Large intestine (tissue), 3 donors: ENCODE results near the gene TMEM190. TPM values are rescaled to one million over a fixed set of nuclear protein-coding genes. Genes with fewer than 3 reads are reported as not detected.
A peak's percentile ranks its signal among the peaks of the same experiment; 100 is the strongest.
"Not testable (repeated sequence)": the region's sequence is repeated elsewhere in the genome, so short reads cannot be mapped to it uniquely, and the experiment has no call there.

Source experiments
- DNase-seq, 2 donors: peaks; one replicate each; pipeline versions ENCODE4 v3.0.0 to v3.0.0-alpha.2; 2013
- H3K27ac ChIP-seq: one replicate; pipeline ENCODE4 v1.5.1; 2013; ENCODE audit warnings: low read length
- H3K27me3 ChIP-seq: 2 replicates; pipeline ENCODE4 v1.6.1; 2013; ENCODE audit warnings: low read length; ENCODE audit not compliant: control insufficient read depth, insufficient read depth
- H3K36me3 ChIP-seq: 2 replicates; pipeline ENCODE4 v1.6.1; 2013; ENCODE audit warnings: low read length; ENCODE audit not compliant: control insufficient read depth, insufficient read depth
- H3K4me1 ChIP-seq: one replicate; pipeline ENCODE4 v1.6.1; 2013; ENCODE audit warnings: low read length; ENCODE audit not compliant: control insufficient read depth, insufficient read depth
- H3K4me3 ChIP-seq: one replicate; pipeline ENCODE4 v1.5.1; 2013; ENCODE audit warnings: low read length
- H3K9me3 ChIP-seq: one replicate; pipeline ENCODE4 v1.6.1; 2013; ENCODE audit warnings: mild to moderate bottlenecking, low read depth, low read length, moderate library complexity; ENCODE audit not compliant: control insufficient read depth
- WGBS: methylation state at CpG from one replicate; pipeline ENCODE4 v1.1.5; 2013; ENCODE audit warnings: low lambda C conversion rate; ENCODE audit not compliant: insufficient coverage; 5-methylcytosine and 5-hydroxymethylcytosine counted together
- polyA plus RNA-seq: library from polyadenylated mRNA; unstranded; fragments of 120-200 nt; gene quantifications from one replicate; pipeline ENCODE4 v1.2.1, GENCODE V29; 2013

Gene TMEM190
- polyA plus RNA-seq, 1 donor: 0.93 TPM

GRCh38 chr19:55392820-55393761 lies 16.5 kb downstream of the TMEM190 start:
- no peaks in the 10 kb centered on the region for H3K27me3 ChIP-seq
- DNase-seq: no peak
- no peak overlapping the region for H3K4me3 ChIP-seq
- peaks cover 38% of the 10 kb centered on the region for H3K36me3 ChIP-seq
- no peaks in the 10 kb centered on the region for H3K9me3 ChIP-seq
- peaks cover 4% of the 10 kb centered on the region for H3K4me1 ChIP-seq
- no peak overlapping the region for H3K27ac ChIP-seq
- no CpG with 5 or more reads among the region's 18 CpGs for WGBS

GRCh38 chr19:55398200-55398925 lies 21.7 kb downstream of the TMEM190 start:
- 100% methylated on average over 2 of the region's 12 CpGs for WGBS
- Histone ChIP-seq H3K9me3 (no peaks in the 10 kb centered on the region), H3K4me3 (no peak overlapping the region), H3K27ac (no peak overlapping the region), H3K4me1 (no peaks in the 10 kb centered on the region), H3K27me3 (no peaks in the 10 kb centered on the region), H3K36me3 (peaks cover 29% of the 10 kb centered on the region)
- DNase-seq: no peak

DNA sequence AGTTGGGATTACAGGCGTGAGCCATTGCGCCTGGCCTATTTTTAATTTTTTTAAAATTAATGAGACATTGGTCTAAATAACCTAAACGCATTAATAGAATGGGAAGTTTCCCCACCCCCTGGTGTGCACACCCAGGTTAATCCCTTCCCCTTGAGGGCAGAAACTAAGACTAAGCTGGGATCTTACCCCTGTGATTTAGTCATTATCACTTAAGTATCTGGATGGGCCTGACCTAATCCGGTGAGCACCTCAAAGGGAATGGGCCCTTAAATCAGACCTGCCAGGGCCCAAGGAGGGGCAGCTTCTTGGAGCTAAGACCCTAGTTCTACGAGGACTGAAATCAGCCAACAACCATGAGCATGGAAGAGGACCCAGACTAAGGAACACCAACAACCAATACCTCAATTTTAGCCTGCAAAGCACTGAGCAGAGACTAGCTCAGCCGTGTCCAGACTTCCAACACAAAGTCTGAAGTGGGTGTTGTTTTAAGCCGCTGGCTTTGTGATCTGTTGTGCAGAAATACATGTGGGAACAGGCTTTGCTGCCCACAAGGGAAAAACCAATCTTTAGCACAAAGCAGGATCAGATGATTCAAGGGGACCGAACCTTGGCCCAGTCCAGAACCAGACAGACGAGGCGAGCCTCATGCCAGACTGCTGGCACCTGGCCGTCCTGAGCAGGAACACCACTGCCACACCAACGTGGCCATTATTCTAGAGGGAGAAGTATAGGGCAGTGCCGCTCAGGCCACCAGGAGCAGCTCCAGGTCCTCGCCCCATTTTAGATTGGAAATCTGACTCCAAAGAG lies 23.9 kb downstream of the TMEM190 start:
- WGBS: no CpG with 5 or more reads among the region's 14 CpGs
- Histone ChIP-seq H3K36me3 (peaks cover 38% of the 10 kb centered on the region), H3K9me3 (no peaks in the 10 kb centered on the region), H3K4me3 (no peak overlapping the region), H3K27me3 (no peaks in the 10 kb centered on the region), H3K4me1 (no peaks in the 10 kb centered on the region), H3K27ac (no peak overlapping the region)
- DNase-seq: no peak

DNA sequence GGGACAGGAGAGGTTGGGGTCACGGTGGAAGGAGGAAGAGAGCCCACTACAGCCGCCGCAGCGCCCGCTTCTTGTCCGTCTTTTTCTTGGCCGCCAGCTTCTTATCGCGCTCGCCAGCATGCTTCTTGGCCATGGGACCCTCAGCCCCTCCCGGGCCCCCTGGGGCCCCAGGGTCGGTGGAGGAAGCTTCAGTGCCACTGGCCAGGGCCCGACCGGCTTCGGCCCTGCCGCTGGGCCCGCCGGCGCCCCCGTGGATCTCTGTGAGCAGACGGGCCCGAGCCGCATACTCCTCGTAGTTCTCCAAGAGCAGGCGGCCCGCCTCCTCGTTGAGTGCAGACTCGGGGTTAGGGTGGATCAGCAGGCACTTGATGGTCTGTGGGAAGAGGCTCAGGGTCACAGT lies 24.8 kb downstream of the TMEM190 start:
- not testable (repeated sequence) for DNase-seq, H3K27ac ChIP-seq, H3K27me3 ChIP-seq, H3K9me3 ChIP-seq, H3K4me1 ChIP-seq, H3K4me3 ChIP-seq
- H3K36me3 ChIP-seq: peaks cover 46% of the 10 kb centered on the region
- WGBS: no CpG with 5 or more reads among the region's 28 CpGs

GRCh38 chr19:55402509-55402908 lies 25.9 kb downstream of the TMEM190 start:
- Histone ChIP-seq H3K9me3 (no peaks in the 10 kb centered on the region), H3K4me3 (no peak overlapping the region), H3K36me3 (peaks cover 48% of the 10 kb centered on the region), H3K27ac (no peak overlapping the region), H3K27me3 (no peaks in the 10 kb centered on the region), H3K4me1 (peaks cover 10% of the 10 kb centered on the region)
- no CpG with 5 or more reads among the region's 2 CpGs for whole genome bisulfite sequencing
- DNase-seq: no peak

GRCh38 chr19:55405638-55406037 lies 29.0 kb downstream of the TMEM190 start:
- DNase-seq: no peak
- no peaks in the 10 kb centered on the region for H3K27me3 ChIP-seq
- no peak overlapping the region for H3K27ac ChIP-seq
- H3K4me3 ChIP-seq: no peak overlapping the region
- peaks cover 13% of the 10 kb centered on the region for H3K4me1 ChIP-seq
- H3K36me3 ChIP-seq: peaks cover 44% of the 10 kb centered on the region
- WGBS: no CpG with 5 or more reads among the region's 5 CpGs
- H3K9me3 ChIP-seq: no peaks in the 10 kb centered on the region

GRCh38 chr19:55406091-55406825 lies 29.6 kb downstream of the TMEM190 start:
- Histone ChIP-seq H3K4me3 (peak overlapping the region; percentile 66), H3K36me3 (peaks cover 39% of the 10 kb centered on the region), H3K27ac (no peak overlapping the region), H3K4me1 (peaks cover 13% of the 10 kb centered on the region), H3K27me3 (no peaks in the 10 kb centered on the region), H3K9me3 (no peaks in the 10 kb centered on the region)
- no peak for DNase-seq
- WGBS: no CpG with 5 or more reads among the region's 14 CpGs

GRCh38 chr19:55406826-55407549 lies 30.4 kb downstream of the TMEM190 start:
- no peak for DNase-seq
- Histone ChIP-seq H3K4me1 (peaks cover 13% of the 10 kb centered on the region), H3K9me3 (no peaks in the 10 kb centered on the region), H3K4me3 (peak overlapping the region; percentile 66), H3K36me3 (peaks cover 34% of the 10 kb centered on the region), H3K27me3 (no peaks in the 10 kb centered on the region), H3K27ac (peak overlapping the region; percentile 98)
- WGBS: no CpG with 5 or more reads among the region's 35 CpGs

DNA sequence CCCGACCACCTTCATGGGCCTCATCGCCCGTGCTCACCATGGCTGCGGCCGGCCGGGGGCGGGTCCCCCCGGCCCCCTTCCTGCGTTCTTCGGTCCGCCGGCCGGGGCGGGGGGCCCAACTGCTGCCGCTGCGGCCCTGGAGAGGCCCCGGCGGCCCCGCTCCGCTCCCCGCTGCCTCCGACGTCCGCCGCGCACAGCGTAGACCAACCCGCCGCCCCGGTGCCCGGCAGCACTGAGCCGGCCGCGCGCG lies 30.8 kb downstream of the TMEM190 start, which contains the start of gene UBE2S:
Gene UBE2S, minus strand, starts transcription at position 239 of the 250 bp plus-strand sequence. Its CDS starts 199 bp downstream, at position 40.
- H3K4me1 ChIP-seq: peaks cover 13% of the 10 kb centered on the region
- no CpG with 5 or more reads among the region's 36 CpGs for WGBS
- not testable (repeated sequence) for DNase-seq, H3K27me3 ChIP-seq, H3K9me3 ChIP-seq
- peak within 1 kb of the TSS; percentile 66 for H3K4me3 ChIP-seq
- H3K27ac ChIP-seq: peak within 1 kb of the TSS; percentile 98
- peaks cover 29% of the 10 kb centered on the region for H3K36me3 ChIP-seq
